ENCODE data around the gene CIART.

CIART gene

DNA sequence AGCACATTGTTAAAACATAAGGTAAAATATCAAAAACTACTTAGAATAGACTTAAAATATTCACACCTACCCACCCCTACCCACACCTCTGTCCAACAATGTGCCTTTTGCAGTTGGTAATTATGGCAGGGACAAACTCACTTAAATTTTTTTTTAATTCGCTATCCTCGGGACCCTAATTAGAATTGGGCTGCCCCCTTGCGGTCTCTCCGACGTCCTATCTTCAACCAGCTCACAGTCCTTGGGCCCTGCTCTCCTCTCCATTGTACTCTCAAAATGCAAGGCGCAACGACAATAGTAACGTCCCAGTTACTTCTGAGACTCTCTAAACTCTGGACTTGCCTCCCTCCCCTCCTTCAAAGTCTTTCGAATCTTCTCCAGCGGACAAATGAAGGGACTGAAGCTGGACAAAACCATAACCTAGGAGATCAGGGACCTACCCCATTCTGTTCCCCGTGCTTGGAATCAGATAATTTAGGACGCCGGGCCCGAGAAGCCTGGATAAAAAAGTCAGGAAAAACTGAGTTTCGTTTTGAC is 1.1 kb upstream of the CIART start:
- no peak for TF ChIP-seq ZBTB7A (IDR thresholded peaks at IDR 0.05; ENCODE audit: low read depth)
- TF ChIP-seq RAD21 (IDR thresholded peaks at IDR 0.05; ENCODE audit: low read depth) = peak; percentile 63

DNA sequence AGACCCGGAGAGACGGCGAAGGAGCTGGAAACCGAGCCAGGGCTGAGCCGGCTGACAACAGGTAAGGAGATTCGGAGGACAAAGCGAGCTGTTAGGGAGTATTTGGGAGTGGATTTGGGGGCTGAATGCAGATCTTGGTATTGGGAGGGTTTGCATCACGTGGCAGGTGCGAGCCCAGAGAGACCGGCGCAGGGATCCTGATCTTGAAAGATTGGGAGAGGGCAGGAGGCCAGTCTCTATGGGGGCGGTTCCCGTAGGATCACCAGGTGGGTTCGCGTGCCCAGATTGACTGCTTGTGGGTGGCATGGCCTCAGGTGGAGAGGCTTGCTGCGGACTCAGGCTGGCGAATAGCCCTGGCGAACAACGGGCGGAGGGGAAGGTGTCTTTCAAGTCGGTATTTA is 204 bp downstream of the CIART start:
- TF ChIP-seq, protein P1, sequence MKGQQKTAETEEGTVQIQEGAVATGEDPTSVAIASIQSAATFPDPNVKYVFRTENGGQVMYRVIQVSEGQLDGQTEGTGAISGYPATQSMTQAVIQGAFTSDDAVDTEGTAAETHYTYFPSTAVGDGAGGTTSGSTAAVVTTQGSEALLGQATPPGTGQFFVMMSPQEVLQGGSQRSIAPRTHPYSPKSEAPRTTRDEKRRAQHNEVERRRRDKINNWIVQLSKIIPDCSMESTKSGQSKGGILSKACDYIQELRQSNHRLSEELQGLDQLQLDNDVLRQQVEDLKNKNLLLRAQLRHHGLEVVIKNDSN (IDR thresholded peaks at IDR 0.05) = peak; percentile 64; the same call in 1 of the 2 replicates
- no peak for TF ChIP-seq TCF12 (IDR thresholded peaks at IDR 0.05; ENCODE audit: low read depth)
- TF ChIP-seq EP300 (IDR thresholded peaks at IDR 0.05; ENCODE audit: borderline replicate concordance) = no peak
- 0 out of 2 replicates have a peak, but pooled peaks have one; percentile 51 for TF ChIP-seq EGR1 (IDR thresholded peaks at IDR 0.05)
- TF ChIP-seq TAF1 (IDR thresholded peaks at IDR 0.05; ENCODE audit: low read depth) = 0 out of 2 replicates have a peak, but pooled peaks have one; percentile 16
- TF ChIP-seq FOXM1 (IDR thresholded peaks at IDR 0.05; ENCODE audit: borderline replicate concordance, low read depth) = no peak
- TF ChIP-seq ZBTB7A (IDR thresholded peaks at IDR 0.05; ENCODE audit: low read depth) = no peak
- TF ChIP-seq CREB1 (IDR thresholded peaks at IDR 0.05; ENCODE audit: low read depth) = no peak
- TF ChIP-seq YY1 (IDR thresholded peaks at IDR 0.05; ENCODE audit: low read depth) = no peak
- TF ChIP-seq, protein P2, sequence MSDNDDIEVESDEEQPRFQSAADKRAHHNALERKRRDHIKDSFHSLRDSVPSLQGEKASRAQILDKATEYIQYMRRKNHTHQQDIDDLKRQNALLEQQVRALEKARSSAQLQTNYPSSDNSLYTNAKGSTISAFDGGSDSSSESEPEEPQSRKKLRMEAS (IDR thresholded peaks at IDR 0.05) = peak; percentile 47
- 0 out of 2 replicates have a peak, but pooled peaks have one; percentile 20 for TF ChIP-seq NFIC (IDR thresholded peaks at IDR 0.05)

DNA sequence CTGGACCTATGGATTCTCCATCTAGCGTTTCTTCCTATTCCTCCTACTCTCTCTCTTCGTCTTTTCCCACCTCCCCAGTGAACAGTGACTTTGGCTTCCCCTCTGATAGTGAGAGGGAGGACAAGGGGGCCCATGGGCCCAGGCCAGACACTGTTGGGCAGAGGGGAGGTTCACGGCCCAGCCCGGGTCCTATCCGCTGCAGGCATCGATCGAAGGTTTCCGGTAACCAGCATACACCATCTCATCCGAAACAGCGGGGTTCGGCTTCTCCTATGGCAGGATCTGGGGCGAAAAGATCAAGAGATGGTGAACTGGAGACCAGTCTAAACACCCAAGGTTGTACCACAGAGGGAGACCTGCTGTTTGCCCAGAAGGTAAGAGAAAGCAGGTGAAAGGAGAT is 906 bp downstream of the CIART start:
- TF ChIP-seq EP300 (IDR thresholded peaks at IDR 0.05; ENCODE audit: borderline replicate concordance) (no peak), REST (IDR thresholded peaks at IDR 0.05; ENCODE audit: low read depth) (no peak), EGR1 (IDR thresholded peaks at IDR 0.05) (no peak), TEAD4 (IDR thresholded peaks at IDR 0.05) (no peak), CREB1 (IDR thresholded peaks at IDR 0.05; ENCODE audit: low read depth) (no peak), FOXM1 (IDR thresholded peaks at IDR 0.05; ENCODE audit: borderline replicate concordance, low read depth) (no peak), CEBPB (IDR thresholded peaks at IDR 0.05) (no peak), YY1 (IDR thresholded peaks at IDR 0.05; ENCODE audit: low read depth) (no peak), NFIC (IDR thresholded peaks at IDR 0.05) (no peak), TCF12 (IDR thresholded peaks at IDR 0.05; ENCODE audit: low read depth) (no peak)
- TF ChIP-seq, protein P1 (IDR thresholded peaks at IDR 0.05) = no peak

DNA sequence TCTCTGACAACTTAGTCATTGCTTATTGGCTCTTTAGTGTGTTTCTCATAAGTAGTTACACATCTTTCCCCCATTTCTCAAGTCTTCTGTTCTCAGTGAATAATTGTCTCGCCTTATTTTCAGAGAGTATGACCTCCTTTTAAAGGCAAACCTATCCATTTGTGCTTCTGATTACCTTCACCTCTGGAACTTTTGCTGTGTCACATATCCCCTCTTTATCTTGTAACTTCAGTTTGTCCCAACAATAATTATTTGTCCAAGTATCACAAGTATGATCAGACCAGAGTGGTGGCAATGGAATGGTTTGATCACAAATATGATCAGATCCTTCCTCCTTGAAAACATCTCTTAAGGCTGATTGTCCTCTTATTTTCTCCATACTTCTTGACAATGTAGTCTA is 6.0 kb downstream of the CIART start:
- TF ChIP-seq REST (IDR thresholded peaks at IDR 0.05; ENCODE audit: low read depth) (no peak), YY1 (IDR thresholded peaks at IDR 0.05; ENCODE audit: low read depth) (no peak), NFIC (IDR thresholded peaks at IDR 0.05) (no peak), CREB1 (IDR thresholded peaks at IDR 0.05; ENCODE audit: low read depth) (no peak), ZBTB7A (IDR thresholded peaks at IDR 0.05; ENCODE audit: low read depth) (no peak), EP300 (IDR thresholded peaks at IDR 0.05; ENCODE audit: borderline replicate concordance) (no peak), CEBPB (IDR thresholded peaks at IDR 0.05) (no peak), TCF12 (IDR thresholded peaks at IDR 0.05; ENCODE audit: low read depth) (no peak), TEAD4 (IDR thresholded peaks at IDR 0.05) (no peak), TAF1 (IDR thresholded peaks at IDR 0.05; ENCODE audit: low read depth) (no peak), FOXM1 (IDR thresholded peaks at IDR 0.05; ENCODE audit: borderline replicate concordance, low read depth) (no peak), EGR1 (IDR thresholded peaks at IDR 0.05) (no peak), RAD21 (IDR thresholded peaks at IDR 0.05; ENCODE audit: low read depth) (no peak)
- TF ChIP-seq, protein P2 (IDR thresholded peaks at IDR 0.05) = no peak
- TF ChIP-seq, protein P1 (IDR thresholded peaks at IDR 0.05) = no peak

- no peak for TF ChIP-seq FOXM1 (IDR thresholded peaks at IDR 0.05; ENCODE audit: borderline replicate concordance, low read depth)
- no peak for TF ChIP-seq TAF1 (IDR thresholded peaks at IDR 0.05; ENCODE audit: low read depth)
- no peak for TF ChIP-seq EP300 (IDR thresholded peaks at IDR 0.05; ENCODE audit: borderline replicate concordance)
- TF ChIP-seq TEAD4 (IDR thresholded peaks at IDR 0.05) = no peak
- no peak for TF ChIP-seq REST (IDR thresholded peaks at IDR 0.05; ENCODE audit: low read depth)
- no peak for TF ChIP-seq CEBPB (IDR thresholded peaks at IDR 0.05)
- TF ChIP-seq TCF12 (IDR thresholded peaks at IDR 0.05; ENCODE audit: low read depth) = no peak
- no peak for TF ChIP-seq NFIC (IDR thresholded peaks at IDR 0.05)
- no peak for TF ChIP-seq RAD21 (IDR thresholded peaks at IDR 0.05; ENCODE audit: low read depth)
These were observed 6.5 kb downstream of the CIART start for GRCh38 chr1:150288822-150289221.

Measured in Ishikawa (cell line).